CD4-positive, alpha-beta T cell treated with Interferon alpha-2 for 1 hour (primary cell): ENCODE results near the gene CDYL2.

ENCODE experiments used
- DNase-seq, 2 donors: peaks; one replicate each; pipeline ENCODE4 v3.0.0-alpha.2; 2020 to 2022

CDYL2 gene

DNA sequence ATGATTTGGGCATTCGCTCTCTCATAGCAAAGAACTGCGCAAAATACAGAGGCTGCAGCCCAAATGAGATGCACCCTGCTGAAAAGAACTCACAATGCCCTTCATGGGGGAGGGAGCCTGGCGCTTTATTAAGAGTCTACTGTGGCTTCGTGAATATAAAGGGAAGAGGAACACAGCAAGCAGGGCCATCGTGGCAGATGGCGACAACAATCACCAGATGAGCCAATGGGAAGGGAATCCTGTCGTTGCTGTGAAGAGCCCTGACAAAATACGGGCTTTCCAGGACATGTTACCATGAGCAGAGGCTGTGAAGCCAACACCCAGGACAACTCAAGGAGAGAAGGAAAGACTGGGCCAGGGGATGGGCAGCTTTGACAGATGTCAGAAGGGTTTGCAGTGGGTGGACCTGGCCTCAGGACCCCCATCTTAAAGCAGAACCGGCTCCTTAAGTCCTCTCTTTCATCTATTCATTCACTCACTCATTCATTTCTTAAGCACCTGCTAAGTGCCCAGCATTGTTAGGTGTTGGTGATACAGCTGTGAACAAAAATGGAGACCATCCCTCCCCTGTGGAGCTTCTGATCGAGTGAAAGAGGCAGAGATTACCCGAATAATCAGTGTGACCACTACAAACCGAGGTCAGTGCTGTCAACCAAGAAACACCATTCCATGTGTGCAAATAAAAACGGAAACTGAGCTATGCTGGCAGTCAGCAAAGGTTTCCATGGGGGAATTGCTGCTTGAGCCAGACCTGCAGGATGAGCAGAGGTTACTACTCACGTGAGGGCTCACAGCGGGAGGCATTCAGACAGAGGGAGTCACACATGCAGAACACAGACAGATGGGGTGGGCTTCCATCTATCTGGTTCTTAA is 137.8 kb downstream of the CDYL2 start:
- DNase-seq, result no peak

DNA sequence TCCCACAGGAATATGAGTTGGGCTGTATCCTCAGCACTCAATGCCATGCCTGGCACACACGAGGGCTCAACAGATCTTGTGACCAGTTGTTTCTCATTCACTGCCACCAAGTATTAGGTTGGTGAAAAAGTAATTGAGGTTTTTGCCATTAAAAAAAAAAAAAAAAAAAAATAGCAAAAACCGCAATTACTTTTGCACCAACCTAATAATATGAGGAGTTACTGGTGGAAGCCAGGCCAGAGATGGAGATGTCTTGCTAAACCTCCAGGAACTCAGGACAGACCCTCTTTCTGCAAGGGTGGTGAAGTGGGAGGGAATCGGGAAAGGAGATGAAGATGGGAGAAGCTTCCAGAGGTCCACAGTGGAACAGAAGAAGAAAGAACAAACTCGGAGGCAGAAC is 139.0 kb downstream of the CDYL2 start:
- DNase-seq, result no peak

DNA sequence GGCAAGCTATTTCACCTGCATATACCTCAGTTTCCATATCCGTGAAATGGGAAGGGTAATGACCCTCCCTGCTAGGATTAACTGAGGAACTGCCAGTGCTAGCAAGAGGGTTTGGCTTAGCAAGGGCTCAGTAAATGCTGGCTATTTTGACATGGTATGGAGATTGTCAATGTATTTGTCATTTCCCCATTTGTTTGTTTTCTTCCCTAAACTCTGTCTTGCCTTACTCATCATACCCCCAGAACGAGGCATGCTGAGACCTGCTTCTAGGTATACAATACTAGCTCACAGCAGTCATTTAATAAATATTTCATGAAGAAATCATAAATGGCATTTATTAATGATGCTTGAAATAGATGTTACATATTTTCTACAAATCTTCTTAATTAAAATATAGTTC is 139.6 kb downstream of the CDYL2 start:
- no peak for DNase-seq

DNA sequence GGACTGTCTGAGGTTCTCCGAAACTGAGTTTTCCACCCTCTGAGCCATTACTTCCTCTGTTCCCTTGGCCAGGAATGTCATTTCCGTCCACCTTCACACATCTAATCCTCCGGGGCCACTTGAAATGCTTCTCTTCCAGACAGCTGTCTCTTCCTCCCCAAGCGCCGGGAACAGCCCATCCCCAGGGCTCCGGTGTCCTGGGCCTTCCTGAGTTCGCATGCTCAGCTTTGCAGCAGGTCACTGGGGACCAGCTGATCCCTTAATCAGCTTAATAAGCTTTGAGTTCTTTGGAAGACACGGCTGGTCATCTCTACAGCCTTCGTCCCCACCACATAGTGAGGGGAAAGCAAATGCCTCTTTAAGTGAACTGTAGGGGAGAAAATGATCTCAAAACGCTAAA is 140.2 kb downstream of the CDYL2 start:
- no peak for DNase-seq

DNA sequence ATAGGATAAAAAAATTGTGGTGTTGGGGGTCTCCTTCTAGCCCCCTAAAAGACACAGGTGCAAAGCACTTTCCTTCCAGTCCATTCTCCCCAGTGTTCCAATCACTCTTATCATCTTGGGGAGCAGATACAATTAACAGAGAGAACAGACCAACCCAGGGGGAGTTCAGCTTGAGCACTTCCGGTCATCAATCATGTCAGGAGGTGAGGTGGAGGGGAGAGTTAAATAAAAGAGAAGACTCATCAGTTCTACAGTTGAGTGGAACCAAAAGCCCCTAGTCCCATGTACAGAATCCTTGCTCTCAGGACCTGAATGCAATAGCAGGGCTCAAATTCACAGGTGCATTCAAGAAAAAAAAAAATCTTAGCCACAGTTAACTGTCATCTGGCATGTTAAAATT is 141.3 kb downstream of the CDYL2 start:
- no peak for DNase-seq

DNA sequence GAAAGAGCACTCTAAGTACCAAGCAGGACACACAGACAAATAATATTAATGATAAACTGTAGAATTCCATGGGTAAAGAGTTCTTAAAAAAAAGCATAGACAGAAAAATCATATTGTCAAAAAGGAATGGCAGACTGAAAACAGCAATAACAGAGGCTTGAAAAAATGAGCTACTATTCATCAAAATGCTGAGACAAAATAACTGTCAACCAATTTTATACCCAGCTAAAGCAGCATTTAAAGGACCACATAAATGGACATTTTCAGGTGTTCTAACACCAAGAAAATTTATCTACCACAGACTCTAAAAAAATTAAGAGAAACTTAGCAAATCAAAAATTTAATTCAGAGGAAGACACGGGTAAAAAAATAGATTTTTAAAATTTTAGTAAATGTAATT is 144.5 kb downstream of the CDYL2 start:
- no peak for DNase-seq

DNA sequence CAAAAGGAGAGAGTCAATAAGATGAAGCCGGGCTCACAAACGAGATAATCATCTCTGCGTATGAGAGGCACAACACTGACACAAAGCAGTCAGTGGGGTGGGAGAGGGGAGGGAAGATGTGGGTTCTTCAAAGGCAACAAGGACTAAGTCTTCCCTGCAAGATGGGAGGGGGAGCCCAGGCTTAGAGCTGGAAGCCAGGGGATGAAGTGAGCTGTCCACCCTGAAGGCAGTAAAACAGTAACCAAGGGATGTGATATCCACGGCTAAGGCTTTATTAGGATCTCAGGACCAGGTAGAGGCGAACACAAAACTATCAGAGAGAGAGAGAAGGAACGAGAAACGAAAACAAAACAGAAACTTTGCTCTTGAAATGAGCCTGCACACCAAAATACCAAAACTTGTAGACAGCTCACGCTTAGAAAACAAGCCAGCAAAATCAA is 147.7 kb downstream of the CDYL2 start:
- peak in 1 of 2 donors; percentile 61 for DNase-seq

DNA sequence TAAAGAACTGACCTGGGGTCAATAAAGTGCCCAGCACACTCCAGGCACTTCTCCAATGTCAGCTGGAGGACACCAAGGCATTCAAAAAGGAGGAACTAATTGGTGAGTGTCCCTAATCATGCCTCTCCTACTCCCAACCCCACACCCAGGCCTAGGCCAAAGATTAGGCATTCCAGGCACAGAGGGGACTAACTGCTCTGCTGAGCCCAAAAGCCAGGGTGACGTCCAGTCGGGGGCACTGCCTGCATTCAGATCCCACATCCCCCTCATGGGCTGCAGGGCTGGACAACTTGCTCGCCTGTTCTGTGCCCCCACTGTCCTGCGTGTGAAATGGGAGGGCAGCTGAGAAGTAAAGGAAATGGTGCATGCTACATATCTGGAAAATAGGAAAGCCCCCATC is 148.2 kb downstream of the CDYL2 start:
- no peak for DNase-seq

DNA sequence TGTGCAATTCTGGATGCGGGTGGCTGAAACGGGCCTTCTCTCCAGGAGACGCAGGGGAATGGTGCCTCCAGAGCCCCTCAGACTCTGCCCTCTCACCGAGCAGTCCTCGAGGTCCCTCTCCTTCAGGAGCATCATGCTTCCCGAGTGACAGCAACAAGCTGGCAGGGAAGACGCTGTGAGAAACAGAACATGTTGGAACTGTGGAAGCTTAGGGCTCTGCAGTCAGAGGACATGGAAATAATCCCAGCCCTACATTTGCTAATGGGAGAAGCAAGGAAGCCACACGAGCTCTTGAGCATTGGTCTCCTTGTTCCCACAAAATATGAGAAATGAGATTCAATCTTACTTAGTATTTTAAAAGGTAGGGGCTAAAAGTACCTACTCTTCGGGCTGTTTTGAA is 148.6 kb downstream of the CDYL2 start:
- DNase-seq, result no peak

DNA sequence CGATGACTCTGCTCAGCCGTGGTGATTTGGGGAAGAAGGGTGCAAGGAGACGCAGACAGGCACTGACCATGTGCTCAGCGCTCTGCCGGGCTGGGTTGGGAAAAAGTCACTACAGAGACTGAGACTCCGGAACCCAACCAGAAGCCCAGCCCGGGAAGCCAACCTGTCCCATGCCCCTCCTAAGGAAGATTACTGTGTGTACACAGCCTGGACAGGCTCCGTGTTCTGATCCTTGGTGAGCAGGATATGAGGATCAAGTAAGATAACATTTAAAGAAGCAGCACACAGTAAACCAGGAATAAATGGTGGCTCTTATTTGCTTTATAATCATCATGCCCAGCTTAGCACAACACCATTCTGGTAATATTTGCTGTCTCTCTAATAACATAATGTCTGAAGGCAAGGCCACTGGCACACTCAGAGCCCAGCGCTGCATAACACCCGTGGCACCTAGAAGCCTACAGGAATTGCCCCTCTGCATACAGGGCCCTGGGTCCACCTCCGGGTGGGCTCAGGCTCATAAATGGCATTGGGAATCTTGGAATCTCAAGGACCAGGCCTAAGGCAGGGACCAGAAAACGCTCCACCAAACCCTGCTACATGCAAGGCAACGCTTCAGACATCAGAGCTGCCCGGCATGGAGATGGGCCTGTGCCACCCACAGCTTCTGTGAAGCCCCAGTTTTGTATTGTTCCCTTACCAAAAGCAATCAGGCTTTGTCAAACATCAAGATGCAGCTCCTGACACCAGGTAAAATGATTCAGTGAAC is 150.1 kb downstream of the CDYL2 start:
- no peak for DNase-seq

DNA sequence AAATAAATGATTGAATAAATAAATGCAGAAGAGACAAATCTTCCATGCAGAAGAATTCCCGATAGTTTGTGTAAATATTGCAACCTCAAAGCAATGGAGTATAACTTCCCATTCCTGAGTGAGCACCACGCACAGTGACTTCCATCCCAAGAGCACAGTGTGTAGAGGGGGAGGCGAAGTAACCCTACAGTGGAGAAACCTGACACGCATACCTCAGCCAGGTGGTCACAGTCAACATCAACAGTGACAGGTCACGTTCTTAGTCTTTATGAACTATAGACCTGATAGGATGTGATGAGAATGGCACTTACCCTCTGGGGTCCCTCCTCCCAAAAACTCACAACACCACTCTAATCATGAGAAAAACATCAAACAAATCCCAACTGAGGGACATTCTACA is 152.0 kb downstream of the CDYL2 start:
- no peak for DNase-seq

DNA sequence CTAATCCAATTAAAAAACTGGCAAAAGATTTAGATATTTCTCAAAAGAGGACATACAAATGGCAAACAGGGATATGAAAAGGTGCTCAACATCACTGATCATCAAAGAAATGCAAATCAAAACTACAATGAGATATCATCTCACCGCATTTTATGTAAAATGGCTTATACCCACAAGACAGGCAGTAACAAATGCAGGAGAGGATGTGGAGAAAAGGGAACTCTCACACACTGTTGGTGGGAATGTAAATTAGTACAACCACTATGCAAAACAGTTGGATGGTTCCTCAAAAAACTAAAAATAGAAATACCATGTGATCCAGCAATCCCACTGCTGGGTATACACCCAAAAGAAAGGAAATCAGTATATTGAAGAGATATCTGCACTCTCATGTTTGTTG is 154.1 kb downstream of the CDYL2 start:
- DNase-seq, result peak in 1 of 2 donors; percentile 23

DNA sequence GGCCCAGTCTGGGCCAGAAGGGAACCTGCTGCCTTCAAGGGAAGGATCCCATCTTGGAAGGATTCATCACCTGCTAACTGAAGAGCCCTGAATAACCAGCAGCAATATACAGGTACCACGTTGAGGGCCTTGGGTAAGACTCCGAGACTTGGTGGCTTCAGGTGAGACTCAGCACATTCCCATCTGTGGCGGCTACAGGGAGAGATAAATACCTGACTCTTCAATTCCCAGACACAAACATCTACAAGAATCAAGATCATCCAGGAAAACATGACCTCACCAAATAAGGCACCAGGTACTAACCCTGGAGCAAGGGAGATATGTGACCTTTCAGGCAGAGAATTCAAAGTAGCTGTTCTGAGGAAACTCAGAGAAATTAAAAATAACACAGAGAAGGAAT is 164.1 kb downstream of the CDYL2 start:
- DNase-seq, result no peak

DNA sequence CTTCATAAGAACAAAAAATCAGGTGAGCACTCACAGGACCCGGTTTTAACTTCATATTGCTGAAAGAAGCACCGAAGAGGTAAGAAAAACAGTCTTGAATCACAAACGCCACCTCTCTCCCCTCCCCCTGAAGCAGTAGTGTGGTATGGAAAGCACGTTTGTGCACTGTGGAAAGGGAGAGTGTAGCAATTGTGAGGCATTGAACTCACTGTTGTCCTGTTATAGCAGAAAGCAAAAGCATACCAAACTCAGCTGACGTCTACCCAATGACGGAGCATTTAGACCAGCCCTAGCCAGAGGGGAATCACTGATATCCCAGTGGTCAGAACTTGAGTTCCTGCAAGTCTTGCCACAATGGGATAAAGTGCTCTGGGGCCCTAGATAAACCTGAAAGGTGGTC is 164.8 kb downstream of the CDYL2 start:
- DNase-seq, result no peak

DNA sequence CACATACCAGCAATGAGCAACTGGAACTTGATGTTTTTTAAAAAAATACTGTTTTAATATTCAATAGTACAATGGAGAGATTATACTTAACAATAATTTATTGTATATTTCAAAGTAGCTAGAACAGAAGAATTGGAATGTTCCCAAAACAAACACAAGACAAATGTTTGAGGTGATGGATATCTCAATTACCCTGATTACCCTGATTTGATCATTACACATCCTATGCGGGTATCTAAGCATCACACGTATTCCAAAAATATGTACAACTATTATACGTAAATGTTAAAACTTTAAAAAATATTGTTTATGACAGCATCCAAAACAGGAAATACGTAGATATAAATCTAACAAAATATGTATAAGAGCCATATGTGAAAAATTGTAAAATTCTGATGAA is 166.8 kb downstream of the CDYL2 start:
- no peak for DNase-seq

DNA sequence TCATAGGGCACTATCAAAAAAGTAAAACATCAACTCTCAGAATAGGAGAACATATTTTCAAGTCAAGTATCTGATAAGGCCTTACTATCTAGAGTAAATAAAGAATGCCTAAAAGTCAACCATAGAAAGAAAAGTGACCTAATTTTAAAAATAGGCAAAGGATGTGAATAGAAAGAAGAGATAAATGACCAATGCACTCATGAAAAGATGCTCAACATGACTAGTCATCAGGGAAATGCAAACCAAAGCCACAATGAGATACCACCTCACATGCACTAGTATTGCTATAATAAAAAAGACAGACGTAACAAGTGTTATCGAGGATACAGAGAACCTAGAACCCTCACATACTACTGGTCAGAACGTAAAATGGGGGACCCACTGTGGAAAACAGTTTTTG is 172.8 kb downstream of the CDYL2 start:
- no peak for DNase-seq

DNA sequence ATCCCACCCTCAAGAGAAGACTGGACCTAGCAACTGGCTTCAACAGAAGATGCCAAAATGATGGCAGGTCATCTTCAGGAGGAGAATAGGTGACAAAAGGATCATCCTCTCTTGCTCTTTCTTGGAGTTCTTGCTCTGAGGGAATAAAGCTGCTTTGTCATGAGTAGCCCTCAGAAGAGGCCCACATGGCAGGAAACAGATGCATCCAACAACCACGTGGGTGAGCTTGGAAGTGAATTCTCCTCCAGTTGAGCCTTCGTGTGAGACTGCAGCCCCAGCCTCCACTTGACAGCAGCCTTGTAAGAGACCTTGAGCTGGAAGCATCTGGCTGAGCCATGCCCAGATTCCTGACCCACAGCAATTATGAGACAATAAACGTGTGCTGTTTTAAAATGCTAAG is 176.1 kb downstream of the CDYL2 start:
- no peak for DNase-seq

DNA sequence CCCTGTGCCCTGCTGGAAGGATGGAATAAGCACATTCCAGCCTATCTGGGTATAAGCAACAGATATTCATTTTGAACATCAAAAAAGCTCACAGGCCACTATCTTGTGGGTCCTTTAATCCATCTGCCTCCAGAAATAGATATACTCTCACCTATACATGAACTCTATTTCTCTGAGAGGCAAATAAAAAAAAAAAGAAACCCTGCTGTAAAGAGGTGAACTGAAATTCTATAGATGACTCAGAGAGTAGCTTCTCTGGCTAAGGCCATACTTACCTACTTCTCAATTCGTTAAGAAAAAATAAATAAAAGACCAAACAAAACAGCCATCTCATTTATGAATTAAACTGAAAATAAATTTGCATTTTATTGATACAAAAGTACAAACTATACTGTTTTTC is 177.3 kb downstream of the CDYL2 start:
- DNase-seq, result no peak

DNA sequence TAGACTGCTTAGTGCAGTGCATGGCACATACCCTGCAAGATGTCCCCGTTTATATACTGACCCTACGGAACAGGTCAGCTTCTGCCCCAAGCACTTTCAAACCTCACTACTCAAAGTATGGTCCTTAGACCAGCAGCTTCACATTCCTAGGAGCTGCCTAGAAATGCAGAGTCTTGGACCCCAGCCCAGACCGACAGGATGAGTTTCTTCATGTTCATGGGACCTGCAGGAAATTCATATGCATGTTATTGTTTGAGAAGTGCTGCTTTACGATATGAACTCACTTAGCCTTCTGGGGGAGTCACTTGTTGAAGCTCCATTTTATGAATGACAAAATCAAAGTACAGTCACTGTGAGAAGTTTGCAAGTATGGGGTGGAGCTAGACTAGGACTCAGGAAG is 181.0 kb downstream of the CDYL2 start:
- DNase-seq, result no peak

DNA sequence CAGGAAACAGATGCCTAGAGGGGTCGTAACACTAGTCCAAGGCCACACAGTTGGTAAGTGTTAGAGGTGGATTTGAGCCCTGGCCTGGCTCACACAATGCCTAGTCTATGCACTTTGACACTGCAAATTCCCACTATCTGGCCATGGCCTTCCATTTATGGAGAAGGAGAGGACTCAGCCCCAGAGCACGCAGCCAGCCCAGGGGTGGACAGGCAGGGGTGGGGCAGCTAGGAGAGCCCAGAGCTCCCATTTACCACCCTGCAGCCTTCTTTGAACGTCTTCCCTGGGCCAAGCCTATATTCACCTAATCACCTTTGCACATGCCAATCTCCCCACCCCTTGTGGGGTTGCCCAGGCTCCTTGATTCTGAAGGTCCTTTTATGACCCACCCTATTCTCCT is 182.4 kb downstream of the CDYL2 start:
- DNase-seq, result no peak

DNA sequence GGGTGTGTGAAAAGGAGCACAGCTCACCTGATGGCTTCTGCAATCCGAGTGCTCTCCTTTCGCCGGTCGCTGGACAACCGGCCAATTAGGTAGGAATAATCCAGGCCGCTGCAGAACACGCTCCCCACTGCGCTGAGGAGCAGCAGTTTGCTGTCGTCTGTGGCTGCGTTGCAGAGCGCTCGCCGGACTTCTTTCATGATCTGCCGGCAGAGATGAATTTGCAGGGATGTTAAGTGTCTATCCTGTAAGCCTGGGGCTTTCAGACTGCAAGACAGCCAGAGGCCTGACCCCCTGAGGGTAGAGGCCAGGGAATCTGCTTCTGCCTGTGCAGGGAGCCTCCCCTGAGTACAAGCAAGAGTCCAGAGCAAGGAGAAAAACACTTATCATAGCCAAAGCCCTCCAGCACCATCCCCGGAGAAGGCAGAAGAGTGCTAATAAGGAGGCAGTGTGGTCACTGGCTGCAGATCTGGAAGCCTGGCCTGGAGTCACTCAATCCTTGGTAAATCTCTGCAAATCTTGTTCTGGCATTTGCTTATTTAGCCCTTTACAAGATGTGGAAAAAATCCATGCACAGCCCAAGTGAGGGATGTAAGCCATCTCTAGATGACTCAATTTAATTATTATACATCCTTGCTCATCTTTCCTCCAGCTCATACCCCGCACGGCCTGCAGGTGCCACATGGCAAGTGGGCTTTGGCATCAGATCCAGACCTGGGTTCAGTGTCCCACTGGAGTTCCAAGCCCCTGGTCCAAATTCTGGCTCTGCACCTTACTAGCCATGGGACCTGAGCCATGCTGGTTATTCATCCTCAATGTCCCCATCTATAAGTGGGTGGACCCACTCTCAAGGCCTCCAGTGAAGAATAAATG is 183.4 kb downstream of the CDYL2 start:
- DNase-seq, result no peak

DNA sequence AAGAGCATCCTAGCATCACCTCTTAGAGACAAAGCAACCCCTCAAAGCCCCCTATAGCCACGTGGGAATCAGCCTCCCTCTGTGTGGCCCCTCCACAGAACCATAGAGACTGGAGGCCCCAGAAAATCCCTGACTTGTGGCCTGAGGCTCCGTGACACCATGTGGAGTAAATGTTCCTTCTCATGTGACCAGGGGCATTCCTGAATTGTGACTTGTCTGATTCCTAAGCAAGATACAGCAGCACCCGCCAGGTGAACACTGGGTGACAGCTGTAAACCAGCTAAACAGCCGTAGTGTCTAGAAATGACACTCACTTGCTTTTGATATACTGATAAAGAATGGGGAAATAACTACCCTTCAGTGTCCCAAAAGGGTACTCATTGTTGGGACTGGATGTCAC is 184.6 kb downstream of the CDYL2 start:
- DNase-seq, result no peak
